GM12878 (cell line): Measurements from ENCODE around the gene NUP62. TPM values are rescaled to one million over a fixed set of nuclear protein-coding genes. Genes with fewer than 3 reads are reported as not detected.

Experiments
- ATAC-seq: fragments of 200-7000 bp; cut with Tn5 transposase; 3 replicates; pipeline ENCODE4 v1.9.1; 2020; ENCODE audit warnings: mild to moderate bottlenecking, moderate library complexity
- BruUV-seq: library from RNA; stranded (reverse); fragments of 400-500 nt; replicated peaks from 2 replicates; lab custom pipeline; 2021; lab: Mats Ljungman, UMichigan
- CTCF ChIA-PET: fragments of 300-600 bp; sonication (Branson Sonifier 250); formaldehyde crosslinking; extraction: SDS; loops from one replicate; lab custom pipeline; 2021; ENCODE audit warnings: inconsistent platforms; lab: Yijun Ruan, JAX
- POLR2A ChIA-PET: fragments of 350-600 bp; formaldehyde crosslinking; extraction: SDS; loops from one replicate; lab custom pipeline; 2021; ENCODE audit warnings: inconsistent platforms; lab: Charles Lee
- RAD21 ChIA-PET: fragments of 300-600 bp; sonication (Branson Sonifier 250); formaldehyde crosslinking; loops from one replicate; lab custom pipeline; 2023; ENCODE audit warnings: antibody characterized with exemption; ENCODE audit not compliant: unreplicated experiment; lab: Charles Lee
- SMC1A ChIA-PET: fragments of 300-600 bp; sonication (Branson Sonifier 250); formaldehyde crosslinking; loops from one replicate; lab custom pipeline; 2023; ENCODE audit not compliant: unreplicated experiment, uncharacterized antibody; lab: Charles Lee
- DNase-seq: peaks from one replicate; pipeline ENCODE4 v3.0.0-alpha.2; 2011; ENCODE audit warnings: low read depth, low spot score
- FAIRE-seq: peaks from 3 replicates; lab custom pipeline; 2011; peaks lifted over from hg19 to GRCh38; lab: Jason Lieb, UNC
- H2AFZ ChIP-seq: 2 replicates; pipeline ENCODE4 v1.6.0; 2011; ENCODE audit warnings: low read depth, low read length, control low read depth; ENCODE audit not compliant: control insufficient read depth
- H3K27ac ChIP-seq: 2 replicates; pipeline ENCODE4 v1.5.1; 2011; ENCODE audit warnings: control low read depth; ENCODE audit not compliant: control insufficient read depth, insufficient read depth
- H3K27me3 ChIP-seq, 2 experiments: replicated peaks in 1 of 2; 2 replicates each; pipeline versions ENCODE4 v1.6.0 to v1.6.1; 2011; ENCODE audit warnings: low read length in 1 of 2; ENCODE audit not compliant: control insufficient read depth in 2 of 2, insufficient read depth in 2 of 2
- H3K36me3 ChIP-seq, 2 experiments: 2 replicates each; pipeline ENCODE4 v1.5.1; 2011; ENCODE audit warnings: low read length in 1 of 2; ENCODE audit not compliant: control insufficient read depth in 2 of 2, insufficient read depth in 2 of 2
- H3K4me1 ChIP-seq: 2 replicates; pipeline ENCODE4 v1.6.1; 2011; ENCODE audit warnings: mild to moderate bottlenecking, low read length, moderate library complexity, mixed read lengths; ENCODE audit not compliant: control insufficient read depth, insufficient read depth
- H3K4me2 ChIP-seq: 2 replicates; pipeline ENCODE4 v1.6.0; 2011; ENCODE audit warnings: control low read depth; ENCODE audit not compliant: control insufficient read depth, insufficient read depth
- H3K4me3 ChIP-seq: fragments of 200-600 bp; sonication (generic); 2 replicates; pipeline ENCODE4 v1.5.1; 2016
- H3K79me2 ChIP-seq: 2 replicates; pipeline ENCODE4 v1.6.0; 2011; ENCODE audit warnings: low read length; ENCODE audit not compliant: control insufficient read depth, insufficient read depth
- H3K9ac ChIP-seq: 2 replicates; pipeline ENCODE4 v1.8.0; 2011; ENCODE audit warnings: low read length, control low read depth, mixed read lengths; ENCODE audit not compliant: control insufficient read depth, insufficient read depth
- H3K9me3 ChIP-seq: replicated peaks from 3 replicates; pipeline ENCODE4 v1.5.1; 2011; ENCODE audit warnings: mild to moderate bottlenecking, low read length; ENCODE audit not compliant: control insufficient read depth, insufficient read depth
- H4K20me1 ChIP-seq: 2 replicates; pipeline ENCODE4 v1.6.0; 2011; ENCODE audit not compliant: control insufficient read depth, insufficient read depth
- CHD4 ChIP-seq: fragments of 200-600 bp; sonication (generic); IDR thresholded peaks from 2 replicates; pipeline ENCODE4 v1.6.1; 2016; ENCODE audit warnings: mild to moderate bottlenecking
- SKIL ChIP-seq: fragments of 450-650 bp; IDR thresholded peaks from 2 replicates; pipeline ENCODE4 v1.6.1; 2017; ENCODE audit warnings: mild to moderate bottlenecking, low read depth, inconsistent platforms; ENCODE audit not compliant: poor library complexity, severe bottlenecking
- WGBS: methylation state at CpG from one replicate; pipeline ENCODE4 v1.1.6; 2016; ENCODE audit warnings: low lambda C conversion rate; ENCODE audit not compliant: insufficient replicate concordance, insufficient coverage; ENCODE audit errors: missing lambda C conversion rate; 5-methylcytosine and 5-hydroxymethylcytosine counted together
- in situ Hi-C: fragments of 300-500 bp; cut with MboI; formaldehyde crosslinking; loops from 9 replicates; pipeline ENCODE4 v1.14.3; 2018; ENCODE audit warnings: mixed read lengths
- intact Hi-C: fragments of 100-400 bp; cut with micrococcal nuclease; formaldehyde crosslinking; loops from one replicate; pipeline ENCODE4 v1.14.2; 2022; ENCODE audit not compliant: unreplicated experiment
- polyA plus RNA-seq, 11 experiments: library from polyadenylated mRNA; depleted of rRNA in 4 of 11; unstranded in 6 of 11; stranded (reverse) in 5 of 11; fragments of >200 nt; fragmentation: Nextera tagmentation in 4 of 11; fragmentation: Illumina TruSeq in 1 of 11; extraction: Ambion mirVana in 4 of 11; extraction: Trizol in 1 of 11; gene quantifications; 1 replicate in 1 of 11; 2 replicates in 10 of 11; pipeline versions ENCODE4 v1.2.1 to v1.2.3, GENCODE V29; 2011 to 2016; ENCODE audit warnings: inconsistent platforms in 2 of 11, missing spikeins in 2 of 11, low read depth in 1 of 11
- total RNA-seq, 4 experiments: library from RNA; depleted of rRNA in 3 of 4; stranded (reverse); fragments of >200 nt in 3 of 4; fragmentation: Illumina TruSeq in 1 of 4; extraction: Trizol in 1 of 4; gene quantifications; 2 replicates each; pipeline versions ENCODE4 v1.2.1 to v1.2.3, GENCODE V29; 2013 to 2021

NUP62 gene
- total and polyA plus RNA-seq, 10 of the 15 experiments (the other 5 are each of a cell fraction or from before 2014, with no cell fraction given) = 19.5 to 110 (median 66.9) TPM

GRCh38 chr19:49954933-49955332, 25.6 kb upstream of the NUP62 start:
- CTCF ChIA-PET = interaction anchor here (2.1 kb wide), 1 partner anchor 17 kb away, joined by 9 read pairs; no protein-coding TSS in a partner anchor
- Histone ChIP-seq H3K27me3 (no peaks in the 10 kb centered on the region; a peak in 1 of 4 replicates), H3K79me2 (no peaks in the 10 kb centered on the region), H3K4me2 (no peak overlapping the region), H3K9me3 (no peaks in the 10 kb centered on the region), H3K27ac (no peak overlapping the region), H4K20me1 (no peaks in the 10 kb centered on the region), H3K4me3 (no peak overlapping the region)
- SMC1A ChIA-PET = interaction anchor here (0.8 to 1.6 kb wide), 3 partner anchors 17 to 27 kb away, joined by 3 to 4 read pairs (median 3); no protein-coding TSS in a partner anchor
- DNase-seq = no peak
- no peak for FAIRE-seq
- RAD21 ChIA-PET = no interaction called here
- no peak for TF ChIP-seq SKIL
- TF ChIP-seq CHD4 = no peak
- TF ChIP-seq, all 136 proteins: peak for 0
- POLR2A ChIA-PET = no interaction called here
- BruUV-seq = no TSS peak
- Histone ChIP-seq H2AFZ (no peak overlapping the region), H3K9ac (no peak overlapping the region), H3K4me1 (peaks cover 17% of the 10 kb centered on the region), H3K36me3 (no peaks in the 10 kb centered on the region)
- intact Hi-C loops = no loop called here
- in situ Hi-C loops = no loop called here
- WGBS = 69% methylated on average over 11 of the region's 11 CpGs
- no peak for ATAC-seq
